Measurements from ENCODE around the gene ZNF215. TPM values are rescaled to one million over a fixed set of nuclear protein-coding genes. Genes with fewer than 3 reads are reported as not detected.
"Not testable (repeated sequence)": the region's sequence is repeated elsewhere in the genome, so short reads cannot be mapped to it uniquely, and the experiment has no call there.

The ZNF215 gene
- total RNA-seq, 1 experiment from 2014 or later: 12.8 TPM

DNA sequence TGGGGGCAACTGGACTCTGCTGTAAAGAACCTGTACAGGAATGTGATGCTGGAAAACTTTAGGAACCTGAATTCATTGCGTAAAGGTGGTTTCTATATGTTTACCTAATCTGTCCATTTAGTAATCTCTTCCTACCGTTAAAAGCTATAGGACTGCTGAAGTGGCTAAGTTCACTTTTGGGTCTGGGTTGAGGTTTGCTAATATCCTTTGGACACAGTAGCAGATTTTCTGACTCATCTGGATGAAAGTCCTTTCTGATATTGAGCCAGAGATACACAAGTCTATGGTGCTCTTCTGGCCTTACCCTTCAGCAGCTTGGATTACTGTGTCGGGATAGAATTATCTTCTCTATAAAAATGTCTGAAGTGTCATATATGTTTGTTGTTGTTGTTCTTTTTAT is 16.9 kb downstream of the ZNF215 start:
- intact Hi-C loops (cut with micrococcal nuclease; ENCODE audit: unreplicated experiment): no loop called here
- in situ Hi-C loops (cut with HindIII; ENCODE audit: low pct_unique_long_range_greater_than_20kb, low sequenced_read_pairs): no loop called here
- Histone ChIP-seq H3K4me1 (ENCODE audit: control insufficient read depth, insufficient read depth, low read length) (no peaks in the 10 kb centered on the region), H3K36me3 (ENCODE audit: control insufficient read depth, insufficient read depth, low read length) (no peaks in the 10 kb centered on the region), H3K4me3 (ENCODE audit: low read depth in 2 of 2, low read length in 2 of 2) (no peak overlapping the region), H3K27ac (ENCODE audit: low read length) (no peak overlapping the region), H3K27me3 (ENCODE audit: control insufficient read depth, insufficient read depth, low read length) (no peaks in the 10 kb centered on the region), H3K9me3 (ENCODE audit: control insufficient read depth, insufficient read depth, low read depth, low read length) (no peaks in the 10 kb centered on the region)
- CTCF ChIA-PET: no interaction called here
- DNase-seq (ENCODE audit: low read depth, low spot score) (no peak), ATAC-seq (no peak)
- BruUV-seq (replicated peaks): no TSS peak
- POLR2A ChIA-PET: no interaction called here
- TF ChIP-seq TCF7L2 (IDR thresholded peaks at IDR 0.05; ENCODE audit: low read depth, low read length) (no peak), REST (IDR thresholded peaks at IDR 0.05; ENCODE audit: insufficient read depth in 1 of 2, low read depth in 2 of 2, low read length in 1 of 2) (no peak), POLR2AphosphoS5 (IDR thresholded peaks at IDR 0.05; ENCODE audit: low read depth, low read length) (no peak), SIN3A (IDR thresholded peaks at IDR 0.05; ENCODE audit: borderline replicate concordance, insufficient read depth, low read depth, low read length) (no peak)

- H3K27ac ChIP-seq (ENCODE audit: low read length); in situ Hi-C loops (cut with HindIII; ENCODE audit: low pct_unique_long_range_greater_than_20kb, low sequenced_read_pairs); H3K27me3 ChIP-seq (ENCODE audit: control insufficient read depth, insufficient read depth, low read length); DNase-seq (ENCODE audit: low read depth, low spot score); POLR2A ChIA-PET; BruUV-seq (replicated peaks); H3K9me3 ChIP-seq (ENCODE audit: control insufficient read depth, insufficient read depth, low read depth, low read length); H3K36me3 ChIP-seq (ENCODE audit: control insufficient read depth, insufficient read depth, low read length); CTCF ChIA-PET; ATAC-seq; H3K4me3 ChIP-seq (ENCODE audit: low read depth in 2 of 2, low read length in 2 of 2); intact Hi-C loops (cut with micrococcal nuclease; ENCODE audit: unreplicated experiment); H3K4me1 ChIP-seq (ENCODE audit: control insufficient read depth, insufficient read depth, low read length): not testable (repeated sequence)
Observed at GRCh38 chr11:6954248-6954647, 28.0 kb downstream of the ZNF215 start.

- no peaks in the 10 kb centered on the region for H3K27me3 ChIP-seq (ENCODE audit: control insufficient read depth, insufficient read depth, low read length)
- POLR2A ChIA-PET: no interaction called here
- no peak for TF ChIP-seq CTCF (IDR thresholded peaks at IDR 0.05)
- TF ChIP-seq REST (IDR thresholded peaks at IDR 0.05; ENCODE audit: insufficient read depth in 1 of 2, low read depth in 2 of 2, low read length in 1 of 2): no peak
- no peak for TF ChIP-seq POLR2AphosphoS5 (IDR thresholded peaks at IDR 0.05; ENCODE audit: low read depth, low read length)
- no peak for TF ChIP-seq TCF7L2 (IDR thresholded peaks at IDR 0.05; ENCODE audit: low read depth, low read length)
- no peak for TF ChIP-seq SIN3A (IDR thresholded peaks at IDR 0.05; ENCODE audit: borderline replicate concordance, insufficient read depth, low read depth, low read length)
- no peaks in the 10 kb centered on the region for H3K36me3 ChIP-seq (ENCODE audit: control insufficient read depth, insufficient read depth, low read length)
- H3K9me3 ChIP-seq (ENCODE audit: control insufficient read depth, insufficient read depth, low read depth, low read length): no peaks in the 10 kb centered on the region
- ATAC-seq (no peak), DNase-seq (ENCODE audit: low read depth, low spot score) (no peak)
- in situ Hi-C loops (cut with HindIII; ENCODE audit: low pct_unique_long_range_greater_than_20kb, low sequenced_read_pairs) (no loop called here), intact Hi-C loops (cut with micrococcal nuclease; ENCODE audit: unreplicated experiment) (no loop called here)
- no peak overlapping the region for H3K27ac ChIP-seq (ENCODE audit: low read length)
- H3K4me1 ChIP-seq (ENCODE audit: control insufficient read depth, insufficient read depth, low read length): no peaks in the 10 kb centered on the region
- CTCF ChIA-PET: no interaction called here
- no TSS peak for BruUV-seq (replicated peaks)
- H3K4me3 ChIP-seq (ENCODE audit: low read depth in 2 of 2, low read length in 2 of 2): no peak overlapping the region
Observed at GRCh38 chr11:6962141-6962540, 35.9 kb downstream of the ZNF215 start.
